SK-N-SH (cell line): ENCODE measurements around the gene ETS1. TPM values are rescaled to one million over a fixed set of nuclear protein-coding genes. Genes with fewer than 3 reads are reported as not detected.
A peak's percentile ranks its signal among the peaks of the same experiment; 100 is the strongest.

Source experiments
- CTCF ChIA-PET: fragments of 300-600, 350-600 bp; formaldehyde crosslinking; extraction: SDS; loops from one replicate; lab custom pipeline; 2021; lab: Yijun Ruan, JAX
- POLR2A ChIA-PET: fragments of 350-600 bp; sonication (Branson Sonifier 250); formaldehyde crosslinking; extraction: SDS; loops from one replicate; lab custom pipeline; 2020; ENCODE audit warnings: antibody characterized with exemption, inconsistent platforms; lab: Yijun Ruan, JAX
- DNase-seq: peaks from one replicate; pipeline ENCODE4 v3.0.0; 2012
- H2AFZ ChIP-seq: fragments of 200-600 bp; sonication (generic); 2 replicates; pipeline ENCODE4 v1.8.1; 2016; ENCODE audit warnings: antibody characterized with exemption, mild to moderate bottlenecking, low read depth
- H3F3A ChIP-seq: fragments of 200-600 bp; sonication (generic); replicated peaks from 2 replicates; pipeline ENCODE3; 2016; ENCODE audit warnings: antibody characterized with exemption, mild to moderate bottlenecking; ENCODE audit not compliant: insufficient read depth
- H3K27ac ChIP-seq, 2 experiments: fragments of 200-500 bp in 1 of 2; fragments of 200-600 bp in 1 of 2; sonication (Bioruptor generic) in 1 of 2; sonication (generic), shearing (Covaris generic) in 1 of 2; 2 replicates each; pipeline versions ENCODE4 v1.5.1 to v1.6.1; 2014 to 2016; ENCODE audit warnings: low read depth in 2 of 2, inconsistent platforms in 1 of 2, low read length in 1 of 2, mild to moderate bottlenecking in 1 of 2, mixed read lengths in 1 of 2
- H3K27me3 ChIP-seq: fragments of 200-600 bp; sonication (generic), shearing (Covaris generic); 2 replicates; pipeline ENCODE4 v1.6.1; 2016; ENCODE audit warnings: mixed run types; ENCODE audit not compliant: insufficient read depth
- H3K36me3 ChIP-seq, 2 experiments: fragments of 200-500 bp in 1 of 2; fragments of 200-600 bp in 1 of 2; sonication (Bioruptor generic) in 1 of 2; sonication (generic) in 1 of 2; replicated peaks in 1 of 2; 2 replicates each; pipeline versions ENCODE3 to v1.5.1; 2014 to 2016; ENCODE audit warnings: low read length in 1 of 2, mild to moderate bottlenecking in 1 of 2; ENCODE audit not compliant: insufficient read depth in 2 of 2, control insufficient read depth in 1 of 2
- H3K4me1 ChIP-seq, 2 experiments: fragments of 200-500 bp in 1 of 2; fragments of 200-600 bp in 1 of 2; sonication (Bioruptor generic) in 1 of 2; sonication (generic), shearing (Covaris generic) in 1 of 2; 2 replicates each; pipeline versions ENCODE4 v1.5.1 to v1.6.1; 2014 to 2016; ENCODE audit warnings: low read depth in 1 of 2, low read length in 1 of 2, mixed run types in 1 of 2; ENCODE audit not compliant: insufficient read depth in 2 of 2, control insufficient read depth in 1 of 2
- H3K4me2 ChIP-seq: fragments of 200-600 bp; sonication (generic), shearing (Covaris generic); 2 replicates; pipeline ENCODE4 v1.6.1; 2017; ENCODE audit warnings: mixed run types
- H3K4me3 ChIP-seq, 2 experiments: fragments of 200-500 bp in 1 of 2; fragments of 200-600 bp in 1 of 2; sonication (Bioruptor generic) in 1 of 2; sonication (generic), shearing (Covaris generic) in 1 of 2; 2 replicates each; pipeline versions ENCODE4 v1.5.1 to v1.8.1; 2014 to 2016; ENCODE audit warnings: low read depth in 2 of 2, inconsistent platforms in 1 of 2, low read length in 1 of 2, mild to moderate bottlenecking in 1 of 2, mixed read lengths in 1 of 2, moderate library complexity in 1 of 2
- H3K79me2 ChIP-seq: fragments of 200-600 bp; sonication (generic); 2 replicates; pipeline ENCODE4 v1.8.1; 2017; ENCODE audit warnings: mild to moderate bottlenecking; ENCODE audit not compliant: insufficient read depth
- H3K9ac ChIP-seq: fragments of 200-600 bp; sonication (generic); 2 replicates; pipeline ENCODE4 v1.6.1; 2017; ENCODE audit warnings: mixed run types
- H3K9me2 ChIP-seq: fragments of 200-600 bp; sonication (generic); 2 replicates; pipeline ENCODE4 v1.6.1; 2017; ENCODE audit warnings: mixed run types
- H3K9me3 ChIP-seq: fragments of 200-600 bp; sonication (generic); 2 replicates; pipeline ENCODE4 v1.6.1; 2017; ENCODE audit warnings: mixed run types, mild to moderate bottlenecking, moderate library complexity
- H4K20me1 ChIP-seq: fragments of 200-600 bp; sonication (generic); 2 replicates; pipeline ENCODE4 v1.6.1; 2017; ENCODE audit warnings: mild to moderate bottlenecking, mixed run types; ENCODE audit not compliant: insufficient read depth
- ELF1 ChIP-seq: IDR thresholded peaks from 2 replicates; pipeline ENCODE4 v1.4.0; 2012
- EP300 ChIP-seq, 2 experiments: IDR thresholded peaks; 2 replicates each; pipeline versions ENCODE4 v1.4.0 to v1.6.1; 2012; ENCODE audit warnings: borderline replicate concordance in 1 of 2, low read depth in 1 of 2, low read length in 1 of 2
- EZH2phosphoT487 ChIP-seq: fragments of 200-600 bp; sonication (generic); IDR thresholded peaks from 2 replicates; pipeline ENCODE4 v1.6.1; 2017; ENCODE audit warnings: low read depth, mixed run types, mild to moderate bottlenecking, antibody characterized with exemption, moderate library complexity, borderline replicate concordance
- FOSL2 ChIP-seq: IDR thresholded peaks from 2 replicates; pipeline ENCODE4 v1.4.0; 2012; ENCODE audit warnings: low read depth, mild to moderate bottlenecking, moderate library complexity, borderline replicate concordance
- FOXJ3 ChIP-seq: sonication (generic); formaldehyde crosslinking; IDR thresholded peaks from 2 replicates; pipeline ENCODE4 v1.5.1; 2020; ENCODE audit warnings: mild to moderate bottlenecking, missing genetic modification reagents
- FOXM1 ChIP-seq: IDR thresholded peaks from 2 replicates; pipeline ENCODE4 v1.4.0; 2012; ENCODE audit warnings: low read depth, mild to moderate bottlenecking
- GABPA ChIP-seq: IDR thresholded peaks from 2 replicates; pipeline ENCODE4 v1.4.0; 2012; ENCODE audit warnings: low read depth, mild to moderate bottlenecking
- GATA2 ChIP-seq: sonication (generic); formaldehyde crosslinking; IDR thresholded peaks from 2 replicates; pipeline ENCODE4 v1.5.0; 2020; ENCODE audit warnings: mild to moderate bottlenecking, missing genetic modification reagents
- JUND ChIP-seq: IDR thresholded peaks from 2 replicates; pipeline ENCODE4 v1.4.0; 2012
- MEF2A ChIP-seq: IDR thresholded peaks from 2 replicates; pipeline ENCODE4 v1.4.0; 2012; ENCODE audit warnings: low read depth, borderline replicate concordance
- NFIC ChIP-seq: IDR thresholded peaks from 2 replicates; pipeline ENCODE4 v1.4.0; 2012; ENCODE audit warnings: borderline replicate concordance
- PBX3 ChIP-seq: IDR thresholded peaks from 2 replicates; pipeline ENCODE4; 2012
- POLR2AphosphoS5 ChIP-seq: IDR thresholded peaks from 2 replicates; pipeline ENCODE4 v1.6.1; 2012; ENCODE audit warnings: low read depth, low read length
- RXRA ChIP-seq: IDR thresholded peaks from 2 replicates; pipeline ENCODE4 v1.4.0; 2012; ENCODE audit warnings: low read depth, mild to moderate bottlenecking, borderline replicate concordance
- SIN3A ChIP-seq: IDR thresholded peaks from 2 replicates; pipeline ENCODE4 v1.6.1; 2012; ENCODE audit warnings: low read depth, mild to moderate bottlenecking, low read length, moderate library complexity, borderline replicate concordance
- SMC3 ChIP-seq: IDR thresholded peaks from 2 replicates; pipeline ENCODE4 v1.6.1; 2012; ENCODE audit warnings: low read depth, low read length, improper control_type of control experiment
- TAF1 ChIP-seq: IDR thresholded peaks from 2 replicates; pipeline ENCODE4 v1.6.1; 2012; ENCODE audit warnings: low read depth, mild to moderate bottlenecking, low read length, moderate library complexity, borderline replicate concordance
- TCF12 ChIP-seq: IDR thresholded peaks from 2 replicates; pipeline ENCODE4 v1.4.0; 2012
- TEAD4 ChIP-seq: IDR thresholded peaks from 2 replicates; pipeline ENCODE4 v1.4.0; 2012; ENCODE audit warnings: mild to moderate bottlenecking, borderline replicate concordance; ENCODE audit not compliant: insufficient read depth
- YY1 ChIP-seq: IDR thresholded peaks from 2 replicates; pipeline ENCODE4 v1.4.0; 2012; ENCODE audit warnings: low read depth, mild to moderate bottlenecking
- WGBS: methylation state at CpG from one replicate; pipeline ENCODE4 v1.1.6; 2017; ENCODE audit warnings: low lambda C conversion rate; 5-methylcytosine and 5-hydroxymethylcytosine counted together
- polyA plus RNA-seq, 3 experiments: library from polyadenylated mRNA; depleted of rRNA; stranded (reverse); fragments of >200 nt; gene quantifications; 2 replicates each; pipeline ENCODE4 v1.2.3, GENCODE V29; 2012
- TF ChIP-seq, protein P1 (sequence below): fragments of 200-600 bp; sonication (generic); IDR thresholded peaks from 2 replicates; pipeline ENCODE4 v1.6.1; 2017; ENCODE audit warnings: antibody characterized with exemption, mild to moderate bottlenecking, moderate library complexity

Gene ETS1
- polyA plus RNA-seq, 1 of the 3 experiments (the other 2 are of a cell fraction), result 14.5 TPM

GRCh38 chr11:128512474-128512996 lies 74.8 kb downstream of the ETS1 start (continued):
- TF ChIP-seq, protein P1, sequence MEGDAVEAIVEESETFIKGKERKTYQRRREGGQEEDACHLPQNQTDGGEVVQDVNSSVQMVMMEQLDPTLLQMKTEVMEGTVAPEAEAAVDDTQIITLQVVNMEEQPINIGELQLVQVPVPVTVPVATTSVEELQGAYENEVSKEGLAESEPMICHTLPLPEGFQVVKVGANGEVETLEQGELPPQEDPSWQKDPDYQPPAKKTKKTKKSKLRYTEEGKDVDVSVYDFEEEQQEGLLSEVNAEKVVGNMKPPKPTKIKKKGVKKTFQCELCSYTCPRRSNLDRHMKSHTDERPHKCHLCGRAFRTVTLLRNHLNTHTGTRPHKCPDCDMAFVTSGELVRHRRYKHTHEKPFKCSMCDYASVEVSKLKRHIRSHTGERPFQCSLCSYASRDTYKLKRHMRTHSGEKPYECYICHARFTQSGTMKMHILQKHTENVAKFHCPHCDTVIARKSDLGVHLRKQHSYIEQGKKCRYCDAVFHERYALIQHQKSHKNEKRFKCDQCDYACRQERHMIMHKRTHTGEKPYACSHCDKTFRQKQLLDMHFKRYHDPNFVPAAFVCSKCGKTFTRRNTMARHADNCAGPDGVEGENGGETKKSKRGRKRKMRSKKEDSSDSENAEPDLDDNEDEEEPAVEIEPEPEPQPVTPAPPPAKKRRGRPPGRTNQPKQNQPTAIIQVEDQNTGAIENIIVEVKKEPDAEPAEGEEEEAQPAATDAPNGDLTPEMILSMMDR, result no peak
- TF ChIP-seq EP300 (IDR thresholded peaks at IDR 0.05; ENCODE audit: borderline replicate concordance in 1 of 2, low read depth in 1 of 2, low read length in 1 of 2) (no peak), MEF2A (no peak), ELF1 (no peak), FOSL2 (no peak)
- TF ChIP-seq, all 33 proteins: peak for 0

GRCh38 chr11:128511712-128512111 lies 75.6 kb downstream of the ETS1 start:
- no peak overlapping the region for H3K9ac ChIP-seq
- peaks cover 96% of the 10 kb centered on the region for H3K79me2 ChIP-seq
- no peaks in the 10 kb centered on the region for H3K9me2 ChIP-seq
- DNase-seq, result no peak
- no peak overlapping the region for H2AFZ ChIP-seq
- no peaks in the 10 kb centered on the region for H3K9me3 ChIP-seq
- H3K27me3 ChIP-seq, result no peaks in the 10 kb centered on the region
- peaks cover 35 to 42% of the 10 kb centered on the region in 2 experiments for H3K4me1 ChIP-seq
- ChIA-PET CTCF (interaction anchor here (1.1 to 1.6 kb wide), 3 partner anchors 14 to 339 kb away, joined by 3 to 6 read pairs (median 3); no protein-coding TSS in a partner anchor), POLR2A (no interaction called here)
- no peak overlapping the region for H3K4me3 ChIP-seq
- peaks cover 32% of the 10 kb centered on the region for H3F3A ChIP-seq
- no peak overlapping the region for H3K4me2 ChIP-seq
- 81% methylated on average over 4 of the region's 4 CpGs for WGBS
- TF ChIP-seq GABPA (no peak), GATA2 (CRISPR knock-in tag) (no peak)
- no peak overlapping the region for H3K27ac ChIP-seq
- H4K20me1 ChIP-seq, result peaks cover 74% of the 10 kb centered on the region
- H3K36me3 ChIP-seq, result peaks cover 13 to 18% of the 10 kb centered on the region in 2 experiments

DNA sequence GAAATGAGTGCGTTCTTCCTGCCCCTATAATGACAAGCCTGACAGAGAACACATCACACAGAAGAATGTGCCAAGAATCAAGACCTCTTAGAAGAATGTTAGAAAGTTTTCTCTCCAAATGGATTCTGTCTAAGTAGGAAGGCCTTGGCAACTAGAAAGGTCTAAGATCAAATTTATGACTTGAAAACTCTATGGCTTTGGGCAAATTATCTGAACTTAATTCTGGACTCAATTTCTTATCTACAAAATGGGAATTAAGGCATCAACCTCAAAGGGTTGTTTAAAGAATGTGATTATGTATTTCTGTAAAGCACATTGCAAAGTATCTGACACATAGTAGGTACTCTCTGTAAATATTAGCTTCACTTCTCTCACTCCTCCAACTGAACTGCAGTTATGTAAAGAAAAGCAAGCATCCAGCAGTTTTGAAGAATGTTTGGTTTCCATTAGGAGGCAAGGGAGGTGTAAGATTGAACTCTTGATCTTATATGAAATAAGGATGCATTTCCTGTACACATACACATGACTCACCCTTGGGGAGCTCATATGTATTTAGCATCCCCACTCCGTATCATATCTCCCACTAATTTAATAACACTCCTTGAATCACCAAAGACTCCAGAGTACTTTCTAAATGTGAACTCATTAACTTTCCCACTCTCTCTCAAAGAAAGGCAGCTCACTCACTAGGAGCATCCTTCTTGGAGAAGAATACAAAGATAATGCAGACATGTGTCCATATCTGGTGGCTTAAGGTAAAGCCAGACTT lies 77.6 kb downstream of the ETS1 start:
- no peak overlapping the region for H3K4me3 ChIP-seq

More for the DNA sequence above, 77.6 kb downstream of the ETS1 start:
- 41% methylated on average over 2 of the region's 2 CpGs for WGBS
- peaks cover 12 to 20% of the 10 kb centered on the region in 2 experiments for H3K36me3 ChIP-seq
- H3K9me3 ChIP-seq, result no peaks in the 10 kb centered on the region
- peaks cover 35 to 42% of the 10 kb centered on the region in 2 experiments for H3K4me1 ChIP-seq
- ChIA-PET POLR2A (no interaction called here), CTCF (interaction anchor here (0.9 to 4.0 kb wide), 3 partner anchors 10 to 220 kb away, joined by 3 to 24 read pairs (median 4); no protein-coding TSS in a partner anchor)
- peak overlapping the region; percentile 77 for H3K4me2 ChIP-seq
- H3K9ac ChIP-seq, result no peak overlapping the region; the same call in 1 of the 2 replicates
- DNase-seq, result no peak
- peaks cover 37% of the 10 kb centered on the region for H3F3A ChIP-seq
- H3K27me3 ChIP-seq, result no peaks in the 10 kb centered on the region
- H3K27ac ChIP-seq, result peak overlapping the region in 1 of 2 experiments; percentile 100; a peak in 3 of 4 replicates
- H3K9me2 ChIP-seq, result no peaks in the 10 kb centered on the region
- H3K79me2 ChIP-seq, result peaks cover 96% of the 10 kb centered on the region
- H4K20me1 ChIP-seq, result peaks cover 55% of the 10 kb centered on the region
- TF ChIP-seq MEF2A (no peak), GABPA (no peak), RXRA (peak; percentile 75; the same call in 1 of the 2 replicates), JUND (peak; percentile 55), TCF12 (peak; percentile 41), PBX3 (0 out of 2 replicates have a peak, but pooled peaks have one; percentile 3), FOSL2 (peak; percentile 38; the same call in 1 of the 2 replicates), GATA2 (CRISPR knock-in tag) (no peak), YY1 (no peak), POLR2AphosphoS5 (peak; percentile 39; the same call in 1 of the 2 replicates), SMC3 (no peak), SIN3A (no peak), NFIC (no peak; the same call in 1 of the 2 replicates), TAF1 (no peak), FOXM1 (no peak), FOXJ3 (no peak), EZH2phosphoT487 (no peak), TEAD4 (no peak)
- no peak overlapping the region for H2AFZ ChIP-seq
